Suppressor macrophage (primary cell): Measurements from ENCODE around the gene TNFAIP1.
A peak's percentile ranks its signal among the peaks of the same experiment; 100 is the strongest.

Experiments
- DNase-seq, 4 experiments: peaks; one replicate each; pipeline ENCODE4 v3.0.0-alpha.2; 2020 to 2022

TNFAIP1 gene

DNA sequence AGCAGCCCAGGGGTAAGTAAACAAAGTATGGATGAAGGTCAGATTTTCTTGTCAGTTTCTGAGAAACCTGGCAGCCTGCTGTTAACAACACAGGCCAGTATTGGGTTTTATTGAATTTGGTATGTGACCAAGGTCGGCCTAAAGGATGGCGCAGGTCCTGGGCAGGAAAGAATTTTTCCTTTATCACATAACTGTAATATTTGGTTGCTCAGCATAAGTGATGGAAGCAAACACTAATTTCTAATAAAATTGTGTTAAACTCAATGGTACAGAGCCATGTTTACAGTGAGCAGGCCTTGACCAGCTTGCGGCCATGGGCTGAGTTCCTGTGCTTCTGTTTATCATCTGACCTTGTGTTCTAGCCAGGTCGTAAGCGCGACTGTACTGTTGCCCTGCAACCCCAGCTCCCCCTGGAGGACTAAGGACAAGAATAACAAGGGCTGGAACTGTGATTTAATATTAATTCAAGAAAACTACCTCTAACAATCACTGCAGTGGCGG, 11.2 kb downstream of the TNFAIP1 start:
- peak in 1 of 4 experiments; percentile 10 for DNase-seq

DNA sequence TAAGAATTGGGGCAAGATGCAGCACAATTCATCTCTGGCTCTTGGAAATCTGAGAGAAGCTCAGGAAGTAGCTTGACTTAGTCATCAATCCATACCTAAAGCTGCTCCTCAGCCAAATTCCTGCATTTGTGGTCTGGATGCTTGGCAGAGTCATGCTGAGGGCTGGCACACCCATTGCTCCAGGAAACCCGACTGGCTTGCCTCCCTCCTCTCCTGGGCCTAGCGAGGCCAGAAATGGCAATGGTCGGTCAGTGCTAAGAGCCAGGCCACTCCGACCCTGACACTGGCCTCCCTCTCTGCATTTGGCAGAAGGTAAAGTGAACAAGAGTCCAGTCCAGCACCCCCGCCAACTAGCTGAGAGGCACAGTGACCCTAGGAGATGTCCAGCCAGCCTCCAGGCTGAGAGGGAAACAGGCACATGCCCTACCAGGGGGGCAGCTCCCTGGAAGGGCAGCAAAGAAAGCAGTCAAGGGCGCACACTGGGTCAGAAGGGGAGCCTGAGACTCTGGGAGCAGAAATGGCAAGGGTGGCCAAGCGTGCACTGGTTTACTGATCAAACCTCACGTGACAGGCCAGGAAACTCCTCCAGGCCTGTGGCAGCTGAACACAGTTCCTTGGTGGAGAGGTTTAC, 11.8 kb downstream of the TNFAIP1 start:
- no peak for DNase-seq

DNA sequence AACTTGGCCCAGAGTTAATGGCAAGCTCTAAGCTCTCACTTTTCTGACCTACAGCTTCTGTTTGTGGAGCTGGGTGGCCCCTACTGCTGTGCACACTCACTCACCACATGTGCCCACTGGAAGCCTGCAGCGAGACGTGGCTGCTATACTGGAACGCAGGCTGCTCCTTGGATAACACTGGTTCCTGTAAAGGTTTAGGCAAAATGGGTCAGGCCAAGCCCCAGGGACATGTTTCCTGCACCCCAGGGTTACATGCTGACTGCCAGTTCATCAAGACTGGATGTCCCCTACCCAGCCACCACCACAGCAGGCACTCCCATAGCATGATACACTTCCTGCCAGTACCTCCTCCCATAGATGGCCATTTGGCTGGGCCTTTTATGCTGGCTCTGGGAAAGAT, 13.4 kb downstream of the TNFAIP1 start:
- no peak for DNase-seq

DNA sequence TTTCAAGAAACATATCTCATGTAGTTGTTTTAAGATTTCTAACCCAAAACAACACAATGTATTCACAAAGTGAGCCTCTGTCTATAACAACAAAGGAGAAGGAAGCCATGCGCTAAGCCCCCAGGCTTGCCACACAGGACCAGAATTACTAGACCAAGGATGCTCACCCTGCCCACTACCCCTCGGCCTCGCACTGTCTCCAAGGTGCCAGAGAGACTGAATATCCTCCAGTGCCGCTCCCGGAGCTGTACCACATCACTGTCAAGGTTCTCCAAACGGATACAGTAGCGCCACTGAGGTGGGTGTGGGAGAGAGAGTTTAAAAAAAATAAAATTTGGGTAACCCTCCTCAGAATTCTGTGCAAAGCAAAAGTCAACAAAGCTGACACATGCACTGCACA, 14.7 kb downstream of the TNFAIP1 start:
- DNase-seq: no peak

DNA sequence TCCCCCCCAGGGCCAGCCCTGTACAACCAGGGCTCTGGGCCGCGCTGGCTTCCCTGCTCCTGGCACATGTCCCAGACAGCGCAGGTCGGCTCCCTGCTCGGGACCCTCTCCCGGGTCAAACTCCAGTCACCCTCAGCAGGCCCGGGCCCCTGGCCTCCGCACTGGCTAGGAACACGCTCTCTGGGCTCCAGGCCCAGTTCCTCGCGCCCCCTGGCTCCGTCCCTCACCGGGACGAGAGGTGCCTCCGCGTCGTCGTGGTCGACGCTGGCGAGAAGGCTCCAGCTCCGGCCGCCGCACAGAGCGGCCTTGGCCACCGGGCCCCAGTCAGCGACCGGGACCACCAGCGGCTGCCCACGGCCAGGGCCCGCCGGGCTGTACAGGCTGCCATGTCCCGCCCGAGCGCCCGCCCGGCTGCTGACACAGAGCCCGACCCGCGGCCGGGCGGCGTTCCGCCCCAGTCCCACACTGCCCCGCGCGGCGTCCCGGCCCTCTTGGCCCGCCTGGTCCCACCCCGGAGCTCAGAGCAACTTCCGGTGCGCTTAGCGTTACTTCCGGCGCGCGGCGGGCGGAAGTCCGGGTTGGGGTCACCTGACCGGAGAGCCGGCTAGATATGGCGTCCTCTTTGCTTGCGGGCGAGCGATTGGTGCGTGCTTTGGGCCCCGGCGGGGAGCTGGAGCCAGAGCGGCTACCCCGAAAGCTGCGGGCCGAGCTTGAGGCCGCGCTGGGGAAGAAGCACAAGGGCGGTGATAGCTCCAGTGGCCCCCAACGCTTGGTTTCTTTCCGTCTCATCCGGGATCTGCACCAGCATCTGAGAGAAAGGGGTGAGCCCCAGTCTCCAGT, 21.7 kb downstream of the TNFAIP1 start, which contains the start of gene POLDIP2:
Gene POLDIP2 (minus strand): TSS at position 467 of the 840 bp plus-strand sequence. CDS start 79 bp downstream, at position 388.
- peak; percentile 97 to 98 (median 98) for DNase-seq

DNA sequence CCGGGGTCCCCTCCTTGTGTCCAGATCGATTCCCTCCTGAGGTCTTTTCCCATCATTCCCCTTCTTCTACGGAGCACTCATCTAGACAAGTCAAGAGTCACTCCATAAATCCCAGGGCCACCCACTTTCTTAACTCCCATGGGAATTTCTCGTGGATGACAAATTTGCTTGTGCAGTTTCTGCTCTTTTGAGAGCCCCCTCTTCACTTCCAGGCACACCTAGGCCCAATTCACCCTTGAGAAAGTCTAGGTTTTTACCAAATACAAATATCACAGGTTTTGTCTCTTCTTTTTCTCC, 22.3 kb downstream of the TNFAIP1 start:
- DNase-seq: no peak

DNA sequence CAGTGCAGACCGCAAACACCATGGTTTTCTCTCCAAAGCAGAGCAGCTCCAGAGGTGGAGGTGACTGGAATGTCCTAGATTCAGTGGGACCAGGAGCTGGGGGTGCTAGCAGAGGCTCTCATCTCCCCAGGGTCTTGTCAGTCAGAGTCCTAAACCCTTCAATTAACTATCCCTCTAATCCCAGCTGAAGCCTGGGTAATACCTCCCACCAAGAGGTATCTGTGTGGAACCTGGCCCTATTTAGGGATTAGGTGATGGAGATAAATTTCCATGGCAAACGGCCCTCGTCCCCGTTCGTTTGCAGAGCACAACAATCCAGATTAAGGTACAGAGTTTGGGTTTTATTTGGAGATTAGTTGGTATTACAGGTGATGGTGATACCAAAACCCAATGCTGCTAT, 27.6 kb downstream of the TNFAIP1 start:
- no peak for DNase-seq

DNA sequence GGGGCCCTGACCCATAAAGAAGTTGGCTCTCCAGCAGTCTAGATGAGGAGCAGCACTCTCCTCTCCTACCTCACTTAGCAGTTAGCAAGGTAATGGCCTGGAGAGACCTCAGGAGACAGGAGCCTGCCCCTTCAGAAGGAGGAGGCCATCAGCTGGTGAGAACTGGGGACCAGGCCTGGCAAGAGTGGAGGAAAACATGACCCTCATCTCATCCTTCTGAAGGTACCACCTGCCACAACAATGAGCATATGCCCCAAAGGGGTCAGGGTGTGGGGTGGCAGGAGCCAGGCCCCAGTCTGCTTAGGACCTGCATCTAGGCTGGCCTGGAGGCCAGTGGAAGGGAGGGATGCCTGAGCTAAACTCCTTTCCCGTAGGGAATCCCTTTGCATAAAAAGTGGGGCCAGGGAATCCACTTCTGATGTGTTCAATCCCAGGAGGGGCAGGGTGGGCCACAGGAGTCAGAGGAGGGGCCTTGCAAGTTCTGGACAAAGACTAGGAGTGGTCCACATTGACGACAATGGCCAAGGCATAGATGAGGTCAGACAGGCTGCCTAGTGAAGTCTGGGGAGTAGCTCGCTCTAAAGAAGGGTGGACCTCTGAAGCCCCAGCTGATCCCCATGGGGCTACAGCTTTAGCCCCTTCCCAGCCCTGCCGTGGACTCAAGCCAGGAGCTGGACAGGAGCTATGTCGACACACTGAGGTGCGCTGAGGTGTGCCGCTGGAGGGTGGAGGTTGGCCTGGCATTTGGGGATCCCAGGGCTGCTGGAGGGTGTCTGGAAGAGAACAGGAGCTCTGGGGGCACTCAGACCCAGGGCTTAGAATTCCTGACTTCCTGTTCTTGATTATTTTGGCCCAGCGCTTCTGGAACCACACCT, 28.5 kb downstream of the TNFAIP1 start:
- DNase-seq: no peak

DNA sequence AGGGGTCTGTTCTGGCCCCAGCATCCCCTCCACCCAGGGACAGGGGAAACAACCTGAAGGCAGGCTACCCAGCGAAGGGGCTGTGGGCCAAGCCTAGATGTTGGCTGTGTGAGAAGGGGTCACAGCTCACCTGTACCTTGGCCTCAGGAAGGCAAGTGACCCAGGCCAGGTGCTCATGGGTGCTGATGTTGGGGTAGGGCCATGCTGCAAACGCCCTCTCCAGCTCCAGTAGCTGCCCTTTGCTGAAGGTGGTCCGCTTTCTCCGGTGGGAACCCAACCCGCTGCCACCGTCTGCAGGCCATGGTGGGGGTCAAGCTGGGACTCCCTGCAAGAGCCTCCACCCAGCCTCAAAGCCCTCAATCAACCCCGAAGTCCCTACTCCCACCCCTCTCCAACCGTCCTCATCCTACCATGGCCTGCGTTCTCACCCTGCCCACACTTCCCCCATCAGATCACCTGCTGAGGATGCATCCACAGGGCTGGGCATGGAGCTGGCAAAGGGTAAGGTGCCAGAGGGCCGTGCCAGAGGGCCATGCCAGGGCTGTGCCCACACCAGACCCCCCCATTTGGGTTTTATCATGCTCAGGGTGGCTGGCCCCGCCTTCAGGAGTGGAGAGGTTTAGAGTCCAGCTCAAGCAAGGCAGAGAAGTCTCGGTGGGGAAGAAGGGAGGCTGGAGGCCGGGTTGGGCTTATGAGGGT, 29.3 kb downstream of the TNFAIP1 start, which contains the start of gene SEBOX:
Gene SEBOX (minus strand): TSS at position 535 of the 699 bp plus-strand sequence. CDS start 48 bp downstream, at position 487.
- no peak for DNase-seq

DNA sequence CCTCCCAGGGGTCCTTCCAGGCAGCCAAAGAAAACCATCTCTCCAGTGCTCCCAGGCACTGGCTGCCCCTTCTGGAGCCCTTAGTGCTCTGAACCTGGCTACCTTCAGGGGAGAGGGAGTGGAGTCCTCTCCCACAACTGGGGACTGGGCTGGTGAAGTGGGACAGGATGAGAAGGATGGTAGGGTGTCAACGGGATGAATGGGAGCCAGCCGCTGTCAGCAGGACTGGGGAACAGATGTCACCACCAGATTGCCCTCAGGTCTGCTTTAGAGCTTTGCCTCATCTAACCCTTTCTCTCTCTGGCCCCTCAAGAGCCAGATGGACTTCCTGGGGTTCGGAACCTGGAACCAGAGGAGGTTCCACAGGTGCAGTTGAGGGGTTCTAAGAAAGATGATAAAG, 29.9 kb downstream of the TNFAIP1 start:
- DNase-seq: no peak

DNA sequence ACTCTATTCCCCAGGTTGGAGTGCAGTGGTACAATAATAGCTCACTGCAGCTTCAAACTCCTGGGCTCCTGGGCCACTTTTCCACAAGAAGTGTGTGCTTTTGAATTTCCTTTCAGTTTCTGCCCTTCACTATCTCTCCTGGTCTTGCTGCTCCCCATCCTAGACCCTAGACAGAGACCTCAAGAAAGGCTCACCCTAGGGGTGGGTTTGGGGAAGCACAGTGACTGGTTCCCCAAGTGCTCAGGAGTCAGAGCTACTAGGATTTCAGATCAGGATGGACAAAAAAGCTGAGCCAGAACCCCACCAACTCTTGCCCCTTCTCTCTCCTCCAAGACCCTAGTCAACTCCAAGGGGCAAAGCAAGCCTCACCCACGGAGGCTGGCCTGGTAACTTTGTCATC, 31.0 kb downstream of the TNFAIP1 start:
- DNase-seq: no peak

DNA sequence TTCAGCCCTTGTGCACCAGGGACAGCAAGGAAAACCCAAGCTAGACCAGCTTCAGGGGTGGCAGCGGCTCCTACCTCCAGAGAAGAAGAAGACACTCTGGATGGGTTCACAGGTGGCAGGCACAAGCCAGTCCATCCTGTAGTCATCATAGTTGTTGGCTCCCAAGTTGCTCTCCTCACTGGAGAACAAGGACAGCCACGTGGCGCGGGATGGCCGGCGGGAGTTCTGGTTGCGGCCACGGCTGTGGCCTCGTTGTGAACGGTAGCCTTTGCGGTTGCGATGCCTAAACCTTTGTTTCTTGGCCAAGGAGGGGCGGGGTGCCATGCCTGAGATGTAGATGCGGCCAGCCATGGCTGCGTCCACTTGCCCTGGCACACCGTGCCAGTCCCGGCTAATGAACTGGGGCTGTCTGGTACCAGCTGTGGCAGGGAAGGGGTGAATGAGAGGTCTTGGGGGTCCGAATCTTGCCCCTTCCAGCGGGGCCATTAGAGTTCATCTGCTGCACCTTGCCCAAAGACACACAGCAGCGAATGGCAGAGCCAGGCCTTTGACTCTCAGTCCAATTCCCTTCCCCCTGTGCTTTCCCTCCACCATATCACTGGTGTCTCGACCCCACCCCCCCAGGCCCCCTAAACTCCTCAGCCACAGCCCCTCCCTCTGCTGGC, 32.2 kb downstream of the TNFAIP1 start:
- DNase-seq: no peak

DNA sequence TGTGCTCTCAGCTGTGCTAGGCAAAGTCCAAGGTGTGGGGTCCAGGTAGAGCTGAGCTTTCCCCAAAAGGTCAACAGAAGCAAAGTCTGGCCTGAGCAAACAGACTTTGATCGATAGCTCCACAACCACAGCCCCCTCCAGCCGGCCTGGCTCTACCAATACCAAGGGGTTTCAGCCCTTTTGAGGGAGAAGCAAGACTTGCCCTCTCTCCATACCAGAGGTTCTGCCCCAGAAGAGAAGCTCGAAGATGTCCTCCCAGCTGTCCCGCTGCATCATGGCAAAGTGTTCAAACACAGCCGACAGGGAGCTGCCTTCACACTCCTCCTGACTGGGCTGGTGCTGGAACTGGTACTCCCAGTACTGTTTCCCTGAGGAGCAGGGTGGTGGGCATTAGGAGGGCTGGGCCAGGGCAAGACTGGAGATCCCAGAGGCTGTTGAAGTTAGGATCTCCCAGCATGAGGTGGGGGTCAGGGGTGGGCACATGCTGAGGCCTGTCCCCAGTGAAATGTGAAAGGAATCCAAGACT, 32.8 kb downstream of the TNFAIP1 start:
- DNase-seq: no peak

DNA sequence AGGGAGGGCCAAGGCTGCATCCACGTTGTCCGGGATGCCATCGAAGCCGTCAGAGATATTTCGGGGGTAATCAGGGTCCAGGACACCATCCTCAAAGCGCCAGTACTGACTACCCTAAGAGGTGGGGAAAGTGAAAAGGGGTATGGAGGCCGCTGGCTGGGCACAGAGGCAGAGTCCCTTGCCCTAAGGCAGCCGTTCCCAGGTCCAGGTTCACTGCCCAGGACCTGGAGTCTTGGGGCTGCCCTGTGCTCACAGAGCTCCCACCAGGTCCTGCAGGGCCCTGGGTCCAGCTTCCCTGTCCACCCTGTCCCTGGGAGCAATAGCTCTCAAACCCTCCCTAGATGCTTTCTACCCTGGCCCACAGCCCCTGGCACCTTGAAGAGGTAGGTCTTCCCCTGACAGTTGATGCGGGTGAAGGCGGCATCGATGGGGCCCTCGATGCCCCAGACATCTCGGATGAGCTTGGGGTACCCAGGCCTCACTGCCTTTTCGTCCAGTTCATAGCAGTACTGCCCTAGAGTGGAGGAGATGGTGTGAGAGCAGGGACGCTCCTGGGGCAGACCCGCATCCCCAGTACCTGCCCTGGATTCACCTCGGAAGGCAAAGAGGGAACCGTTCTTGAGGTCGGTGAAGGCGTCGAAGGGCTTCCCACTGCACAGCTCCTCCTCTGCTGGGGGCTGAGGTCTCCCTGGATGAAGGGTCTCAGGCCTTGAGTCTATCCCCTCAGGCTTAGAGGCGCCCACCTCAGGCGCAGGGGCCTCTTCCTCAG, 33.5 kb downstream of the TNFAIP1 start:
- DNase-seq: no peak

DNA sequence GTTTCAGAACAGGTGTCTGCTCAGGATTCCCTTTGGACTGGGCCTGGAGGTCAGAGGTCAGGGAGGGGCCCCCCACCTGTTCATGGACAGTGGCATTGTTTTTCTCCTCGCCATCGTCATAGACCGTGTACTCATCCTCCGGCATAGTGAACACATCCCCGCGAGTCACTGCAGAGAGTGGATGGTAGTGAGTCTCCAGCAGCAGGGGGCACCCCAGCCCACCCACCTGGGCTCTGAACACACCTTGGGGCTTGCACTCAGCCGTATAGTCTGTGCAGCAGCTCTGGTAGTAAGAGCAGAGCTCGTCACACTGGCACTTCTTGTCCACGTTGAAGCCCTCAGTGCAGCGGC, 34.1 kb downstream of the TNFAIP1 start:
- no peak for DNase-seq

DNA sequence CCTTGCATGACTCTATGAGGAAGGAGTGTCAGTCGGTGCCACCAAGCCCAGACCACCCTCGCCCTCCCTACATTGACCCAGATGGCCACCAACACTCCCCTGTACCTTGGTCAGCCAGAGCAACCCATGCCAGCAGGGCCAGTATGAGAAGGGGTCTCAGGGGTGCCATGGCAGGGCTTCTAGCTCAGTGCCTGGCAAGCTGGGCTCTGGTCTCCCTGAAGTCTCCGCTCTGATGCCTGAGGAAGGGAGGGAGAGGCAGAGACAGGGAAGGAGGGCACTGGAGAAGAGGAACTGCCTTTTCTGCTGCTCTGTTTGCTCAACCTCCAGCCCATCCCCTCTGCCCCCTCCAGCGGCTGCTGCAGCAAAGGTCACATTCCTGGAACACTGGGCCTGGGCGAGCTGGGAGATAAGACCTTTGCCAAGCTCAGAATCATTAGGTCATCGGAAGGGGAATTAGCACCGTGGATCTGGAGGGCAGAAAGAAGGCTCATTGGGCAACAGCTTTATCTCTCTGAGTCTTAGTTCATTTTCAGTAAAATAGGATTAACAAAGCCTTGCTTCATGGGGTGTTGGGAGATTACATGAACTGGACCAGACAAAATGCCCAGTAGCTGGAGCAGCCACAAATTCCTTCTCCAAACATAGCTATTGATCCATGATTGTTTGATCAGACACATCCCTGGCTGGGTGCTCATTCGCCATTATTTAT, 34.6 kb downstream of the TNFAIP1 start, which contains the start of gene VTN:
Gene VTN (minus strand): TSS at position 273 of the 709 bp plus-strand sequence. CDS start 104 bp downstream, at position 169.
- peak; percentile 43 to 69 (median 62) for DNase-seq

DNA sequence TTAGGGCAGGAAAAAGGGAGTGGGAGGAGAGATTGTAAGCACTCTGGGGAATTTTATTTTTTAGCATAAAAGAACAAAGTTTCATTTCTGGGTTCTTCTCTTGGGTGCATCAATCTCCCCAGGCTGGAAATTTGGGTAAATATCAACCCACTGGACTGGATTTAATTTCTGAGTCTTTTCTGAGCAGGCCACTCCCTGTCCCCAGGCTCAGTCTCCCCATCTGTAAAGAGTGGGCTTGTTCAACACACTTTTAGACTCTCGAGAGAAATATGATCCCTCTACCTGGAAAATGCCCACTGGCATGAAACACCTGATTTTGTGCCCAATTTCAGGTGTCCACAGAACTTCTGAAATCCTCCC, 35.2 kb downstream of the TNFAIP1 start:
- DNase-seq: no peak

DNA sequence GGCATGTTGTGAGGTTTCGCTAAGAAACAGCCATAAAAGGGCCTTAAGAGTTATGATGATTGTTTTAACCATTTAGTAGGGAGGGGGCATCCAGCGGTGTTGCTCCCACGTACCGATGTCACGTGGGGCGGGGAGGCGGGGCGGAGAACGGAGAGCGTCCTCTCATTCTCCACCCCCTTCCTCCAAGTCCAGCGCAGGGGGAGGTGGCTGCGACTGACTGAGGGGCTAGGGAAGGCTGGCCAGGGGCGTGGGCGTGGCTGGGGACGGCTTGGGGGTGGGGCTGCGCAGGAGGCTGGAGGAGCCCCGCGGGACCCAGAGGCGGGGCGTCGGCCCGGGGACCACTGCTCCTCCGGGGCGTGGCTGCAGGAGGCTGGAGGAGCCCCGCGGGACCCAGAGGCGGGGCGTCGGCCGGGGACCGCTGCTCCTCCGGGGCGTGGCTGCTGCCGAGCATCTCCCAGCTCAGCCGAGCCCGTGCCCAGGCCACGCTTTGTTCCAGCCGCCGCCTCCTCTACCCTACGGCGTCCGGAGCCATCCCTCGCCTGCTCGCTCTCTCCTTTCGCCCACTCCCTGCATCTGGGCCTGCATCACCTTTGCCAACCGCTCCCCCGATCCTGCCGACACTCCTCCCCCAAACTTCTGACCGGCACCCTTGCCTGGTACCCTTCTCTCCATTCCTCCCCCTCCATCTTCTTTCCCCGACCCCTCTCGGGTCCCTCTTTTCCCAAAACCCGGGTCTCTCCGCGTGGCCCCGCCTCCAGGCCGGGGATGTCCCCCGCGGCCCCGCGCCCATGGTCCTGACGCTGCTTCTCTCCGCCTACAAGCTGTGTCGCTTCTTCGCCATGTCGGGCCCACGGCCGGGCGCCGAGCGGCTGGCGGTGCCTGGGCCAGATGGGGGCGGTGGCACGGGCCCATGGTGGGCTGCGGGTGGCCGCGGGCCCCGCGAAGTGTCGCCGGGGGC, 36.0 kb downstream of the TNFAIP1 start, which contains the start of gene SARM1:
Gene SARM1 (plus strand): TSS at position 450 of the 958 bp plus-strand sequence. CDS start 339 bp downstream, at position 789.
- DNase-seq: peak in 2 of 4 experiments; percentile 51 to 54
